ENCODE measurements around the gene TMEM86A.

GRCh38 chr11:18705651-18706281 is 7.2 kb downstream of the TMEM86A start:
- TF ChIP-seq, protein P1, sequence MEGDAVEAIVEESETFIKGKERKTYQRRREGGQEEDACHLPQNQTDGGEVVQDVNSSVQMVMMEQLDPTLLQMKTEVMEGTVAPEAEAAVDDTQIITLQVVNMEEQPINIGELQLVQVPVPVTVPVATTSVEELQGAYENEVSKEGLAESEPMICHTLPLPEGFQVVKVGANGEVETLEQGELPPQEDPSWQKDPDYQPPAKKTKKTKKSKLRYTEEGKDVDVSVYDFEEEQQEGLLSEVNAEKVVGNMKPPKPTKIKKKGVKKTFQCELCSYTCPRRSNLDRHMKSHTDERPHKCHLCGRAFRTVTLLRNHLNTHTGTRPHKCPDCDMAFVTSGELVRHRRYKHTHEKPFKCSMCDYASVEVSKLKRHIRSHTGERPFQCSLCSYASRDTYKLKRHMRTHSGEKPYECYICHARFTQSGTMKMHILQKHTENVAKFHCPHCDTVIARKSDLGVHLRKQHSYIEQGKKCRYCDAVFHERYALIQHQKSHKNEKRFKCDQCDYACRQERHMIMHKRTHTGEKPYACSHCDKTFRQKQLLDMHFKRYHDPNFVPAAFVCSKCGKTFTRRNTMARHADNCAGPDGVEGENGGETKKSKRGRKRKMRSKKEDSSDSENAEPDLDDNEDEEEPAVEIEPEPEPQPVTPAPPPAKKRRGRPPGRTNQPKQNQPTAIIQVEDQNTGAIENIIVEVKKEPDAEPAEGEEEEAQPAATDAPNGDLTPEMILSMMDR (IDR thresholded peaks at IDR 0.05) = no peak
- peak in 2 of 3 donors; percentile 3 to 38 for TF ChIP-seq POLR2AphosphoS5 (IDR thresholded peaks at IDR 0.05)
- no peak for TF ChIP-seq POLR2A (IDR thresholded peaks at IDR 0.05)
